Measurements from ENCODE around the gene TRIP6. TPM values are rescaled to one million over a fixed set of nuclear protein-coding genes. Genes with fewer than 3 reads are reported as not detected.
"Not testable (repeated sequence)": the region's sequence is repeated elsewhere in the genome, so short reads cannot be mapped to it uniquely, and the experiment has no call there.

TRIP6 gene
- polyA plus RNA-seq, 10 donors: 29.3 to 58.6 (median 39.7) TPM

DNA sequence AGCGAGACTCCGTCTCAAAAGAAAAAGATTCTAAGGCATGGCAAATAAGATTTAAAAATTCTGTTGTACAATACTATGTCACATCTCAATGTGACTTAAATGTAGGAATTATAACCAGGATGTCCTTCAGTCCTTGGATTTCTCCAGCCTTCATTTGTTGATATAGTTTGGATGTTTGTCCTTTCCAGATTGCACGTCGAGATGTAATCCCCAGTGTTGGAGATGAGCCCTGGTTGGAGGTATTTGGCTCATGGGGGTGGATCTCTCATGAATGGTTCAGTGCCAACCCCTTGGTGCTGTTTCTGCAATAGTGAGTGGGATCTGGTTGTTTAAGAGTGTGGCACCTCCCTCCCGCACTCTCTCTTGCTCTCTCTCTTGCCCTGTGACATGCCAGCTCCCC lies 41.3 kb downstream of the TRIP6 start:
- no peak for DNase-seq

DNA sequence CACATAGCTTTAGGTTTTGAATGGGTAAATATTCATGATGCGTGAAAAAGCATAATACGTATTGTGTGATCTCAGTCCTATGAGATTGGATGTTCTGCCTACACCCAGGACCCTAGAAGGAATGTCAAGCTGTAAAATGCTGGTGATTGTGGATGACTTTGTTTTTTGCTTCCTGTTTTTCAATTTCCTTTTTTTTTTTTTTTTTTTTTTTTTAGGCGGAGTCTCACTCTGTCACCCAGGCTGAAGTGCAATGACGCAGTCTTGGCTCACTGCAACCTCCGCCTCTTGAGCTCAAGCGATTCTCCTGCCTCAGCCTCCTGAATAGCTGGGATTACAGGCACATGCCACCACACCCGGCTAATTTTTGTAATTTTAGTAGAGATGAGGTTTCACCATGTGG lies 43.3 kb downstream of the TRIP6 start:
- not testable (repeated sequence) for DNase-seq

DNA sequence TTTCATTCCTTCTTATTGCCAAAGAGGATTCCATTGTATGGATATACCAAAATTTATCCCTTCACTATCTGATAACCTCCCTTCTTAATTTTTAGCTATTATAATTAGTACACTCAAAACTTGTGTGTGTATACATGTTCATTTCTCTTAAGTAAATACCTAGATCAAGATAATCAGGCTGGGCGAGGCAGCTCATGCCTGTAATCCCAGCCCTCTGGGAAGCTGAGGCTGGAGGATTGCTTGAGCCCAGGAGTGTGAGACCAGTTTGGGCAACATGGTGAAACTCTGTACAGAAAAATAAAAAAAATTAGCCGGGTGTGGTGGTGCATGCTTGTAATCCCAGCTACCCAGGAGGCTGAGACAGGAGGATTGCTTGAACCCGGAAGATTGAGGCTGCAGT lies 44.3 kb downstream of the TRIP6 start:
- DNase-seq: no peak

DNA sequence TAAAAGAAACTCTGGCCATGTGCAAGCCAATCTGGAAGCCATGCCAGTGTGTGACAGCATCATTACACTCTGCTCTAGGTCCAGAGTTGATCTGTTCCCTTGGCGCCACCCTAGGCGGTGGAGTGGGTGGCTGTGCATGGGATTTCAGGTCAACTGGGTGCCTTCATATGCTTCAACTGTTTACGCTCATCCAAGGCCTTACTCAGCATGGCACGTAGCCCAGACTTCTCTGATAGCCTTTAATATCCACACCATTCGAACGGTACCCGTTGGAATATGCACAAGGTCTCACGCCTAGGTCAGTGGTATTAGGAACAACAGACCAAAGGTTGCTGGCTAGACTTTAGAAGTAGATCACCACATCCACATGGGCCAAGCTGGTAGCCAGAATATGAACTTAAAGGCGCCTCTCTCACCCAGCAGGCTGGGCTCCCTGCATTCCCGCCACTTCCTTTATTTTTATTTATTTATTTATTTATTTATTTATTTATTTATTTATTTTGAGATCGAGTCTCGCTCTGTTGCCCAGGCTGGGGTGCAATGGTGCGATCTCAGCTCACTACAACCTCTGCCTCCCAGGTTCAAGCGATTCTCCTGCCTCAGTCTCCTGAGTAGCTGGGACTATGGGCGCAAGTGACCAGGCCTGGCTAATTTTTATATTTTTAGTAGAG lies 47.2 kb downstream of the TRIP6 start:
- no peak for DNase-seq

DNA sequence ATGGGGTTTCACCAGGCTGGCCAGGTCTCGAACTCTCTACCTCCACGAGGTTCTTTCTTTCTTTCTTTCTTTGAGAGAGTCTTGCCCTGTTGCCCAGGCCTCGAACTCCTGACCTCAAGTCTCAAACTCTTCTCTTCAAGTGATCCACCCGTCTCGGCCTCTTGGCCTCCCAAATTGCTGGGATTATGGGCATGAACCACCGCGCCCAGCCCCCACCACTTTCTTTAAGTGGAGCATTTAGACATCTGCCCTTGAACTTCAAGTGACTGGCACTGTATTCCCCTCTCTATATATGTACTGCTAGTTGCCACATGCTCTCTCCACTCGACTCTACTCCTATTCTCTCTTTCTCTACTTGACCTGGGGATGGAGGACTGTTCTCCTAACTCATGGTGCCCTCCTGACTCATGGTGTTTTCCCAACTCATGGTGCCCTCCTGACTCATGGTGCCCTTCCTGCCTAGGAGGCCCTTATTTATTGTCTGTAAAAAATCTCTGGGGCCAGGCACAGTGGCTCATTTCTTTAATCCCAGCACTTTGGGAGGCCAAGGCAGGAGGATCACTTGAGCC lies 47.8 kb downstream of the TRIP6 start:
- DNase-seq: no peak

DNA sequence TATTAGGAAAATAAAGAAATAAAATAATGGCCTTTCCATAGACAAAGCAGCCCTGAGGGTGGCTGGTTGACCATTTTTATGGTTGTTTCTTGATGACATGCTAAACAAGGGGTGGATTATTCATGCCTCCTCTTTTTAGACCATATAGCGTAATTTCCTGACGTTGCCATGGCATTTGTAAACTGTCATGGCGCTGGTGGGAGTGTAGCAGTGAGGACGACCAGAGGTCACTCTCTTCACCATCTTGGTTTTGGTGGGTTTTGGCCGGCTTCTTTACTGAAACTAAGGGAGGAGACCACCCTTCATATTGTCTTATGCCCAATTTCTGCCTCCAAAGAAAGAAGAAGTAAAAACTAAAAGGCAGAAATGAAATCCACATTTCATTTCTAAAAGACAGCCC lies 52.1 kb downstream of the TRIP6 start:
- not testable (repeated sequence) for DNase-seq

DNA sequence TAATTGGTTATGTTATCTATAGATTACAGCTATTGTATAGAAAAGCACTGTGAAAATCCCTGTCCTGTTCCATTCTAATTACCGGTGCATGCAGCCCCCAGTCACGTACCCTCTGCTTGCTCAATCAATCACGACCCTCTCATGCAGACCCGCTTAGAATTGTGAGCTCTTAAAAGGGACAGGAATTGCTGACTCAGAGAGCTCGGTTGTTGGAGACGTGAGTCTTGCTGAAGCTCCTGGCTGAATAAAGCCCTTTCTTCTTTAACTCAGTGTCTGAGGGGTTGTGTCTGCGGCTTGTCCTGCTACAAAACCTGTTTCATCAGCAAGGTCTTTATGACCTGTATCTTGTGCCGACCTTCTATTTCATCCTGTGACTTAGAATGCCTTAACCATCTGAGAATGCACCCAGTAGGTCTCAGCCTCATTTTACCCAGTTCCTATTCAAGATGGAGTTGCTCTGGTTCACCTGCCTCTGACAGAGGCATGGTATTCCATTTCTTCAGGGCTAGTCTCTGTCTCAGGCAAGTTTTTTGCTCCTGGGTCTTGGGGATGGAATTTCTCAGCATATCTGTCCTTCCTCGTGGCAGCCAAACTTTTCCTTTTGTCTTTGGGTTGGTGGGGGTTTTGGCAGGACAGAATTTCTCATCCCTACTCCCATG lies 52.7 kb downstream of the TRIP6 start:
- not testable (repeated sequence) for DNase-seq

DNA sequence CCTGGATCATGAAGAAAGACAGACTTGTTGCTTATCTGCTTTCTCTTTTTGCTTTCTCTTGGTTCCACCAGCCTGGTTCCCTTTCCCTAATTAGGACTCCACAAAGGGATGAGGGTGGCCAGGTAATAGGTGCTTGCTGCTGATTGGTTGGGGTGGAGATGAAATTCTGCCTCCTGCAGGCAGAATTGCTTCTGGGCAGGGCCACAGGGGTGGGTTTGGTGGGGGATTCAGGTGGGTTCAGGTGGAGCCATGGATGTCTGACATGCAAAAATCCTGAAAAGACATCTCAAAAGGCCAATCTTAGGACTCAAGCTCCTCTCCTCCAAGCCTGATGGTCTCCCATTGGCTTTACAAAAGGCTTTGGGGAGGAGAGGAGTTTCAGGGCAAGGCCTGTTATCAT lies 53.9 kb downstream of the TRIP6 start:
- DNase-seq: no peak

Other genes starting within 250 kb of the TRIP6 start
- 1 to 10 TPM in 4 of 10 donors, under 1 TPM in 6; 0.46 to 1.4 (median 0.98) TPM for gene TFR2, start 225.8 kb upstream of the TRIP6 start, polyA plus RNA-seq (ENCODE audit: insufficient read length in 10 of 10)
- under 1 TPM in 1 of 10 donors, not detected in 9; 0.14 TPM for gene ACTL6B, start 210.9 kb upstream of the TRIP6 start, polyA plus RNA-seq (ENCODE audit: insufficient read length in 10 of 10)
- 100 to 1,000 TPM; 110 to 181 (median 147) TPM for gene GNB2, start 193.6 kb upstream of the TRIP6 start, polyA plus RNA-seq (ENCODE audit: insufficient read length in 10 of 10)
- gene GIGYF1, start 173.1 kb upstream of the TRIP6 start, polyA plus RNA-seq (ENCODE audit: insufficient read length in 10 of 10): 10 to 100 TPM; 18.0 to 36.2 (median 26.0) TPM
- 10 to 100 TPM; 13.6 to 33.1 (median 18.9) TPM for gene POP7, start 161.3 kb upstream of the TRIP6 start, polyA plus RNA-seq (ENCODE audit: insufficient read length in 10 of 10)
- under 1 TPM in 1 of 10 donors, not detected in 9; 0.10 TPM for gene EPO, start 146.9 kb upstream of the TRIP6 start, polyA plus RNA-seq (ENCODE audit: insufficient read length in 10 of 10)
- not detected for gene ZAN, start 133.8 kb upstream of the TRIP6 start, polyA plus RNA-seq (ENCODE audit: insufficient read length in 10 of 10)
- gene EPHB4, start 39.9 kb upstream of the TRIP6 start, polyA plus RNA-seq (ENCODE audit: insufficient read length in 10 of 10): 10 to 100 TPM; 38.5 to 78.6 (median 48.4) TPM
- gene SLC12A9, start 14.7 kb upstream of the TRIP6 start, polyA plus RNA-seq (ENCODE audit: insufficient read length in 10 of 10): 10 to 100 TPM; 12.5 to 25.7 (median 16.5) TPM
- gene SRRT, start 7.7 kb downstream of the TRIP6 start, polyA plus RNA-seq (ENCODE audit: insufficient read length in 10 of 10): 100 to 1,000 TPM in 3 of 10 donors, 10 to 100 TPM in 7; 76.6 to 115 (median 94.7) TPM
- gene UFSP1, start 22.3 kb downstream of the TRIP6 start, polyA plus RNA-seq (ENCODE audit: insufficient read length in 10 of 10): 1 to 10 TPM; 1.2 to 3.1 (median 2.4) TPM
- 10 to 100 TPM; 29.8 to 96.0 (median 59.5) TPM for gene ACHE, start 28.5 kb downstream of the TRIP6 start, polyA plus RNA-seq (ENCODE audit: insufficient read length in 10 of 10)
- gene MUC3A, start 82.1 kb downstream of the TRIP6 start, polyA plus RNA-seq (ENCODE audit: insufficient read length in 10 of 10): under 1 TPM; 0.09 to 0.83 (median 0.17) TPM
- 1 to 10 TPM in 1 of 10 donors, under 1 TPM in 9; 0.34 to 1.1 (median 0.79) TPM for gene MUC12, start 102.2 kb downstream of the TRIP6 start, polyA plus RNA-seq (ENCODE audit: insufficient read length in 10 of 10)
- gene MUC17, start 152.7 kb downstream of the TRIP6 start, polyA plus RNA-seq (ENCODE audit: insufficient read length in 10 of 10): under 1 TPM in 1 of 10 donors, not detected in 9; 0.04 TPM
- 10 to 100 TPM in 2 of 10 donors, 1 to 10 TPM in 8; 5.7 to 11.5 (median 8.8) TPM for gene TRIM56, start 218.1 kb downstream of the TRIP6 start, polyA plus RNA-seq (ENCODE audit: insufficient read length in 10 of 10)